NCI-H748 treated with DMSO at 0.1 percent for 48 hours (cell line): ENCODE data around the gene ARHGAP21.

Experiments used
- DNase-seq: peaks from one replicate; lab custom pipeline; 2025; lab: John Stamatoyannopoulos, UW

Gene ARHGAP21

DNA sequence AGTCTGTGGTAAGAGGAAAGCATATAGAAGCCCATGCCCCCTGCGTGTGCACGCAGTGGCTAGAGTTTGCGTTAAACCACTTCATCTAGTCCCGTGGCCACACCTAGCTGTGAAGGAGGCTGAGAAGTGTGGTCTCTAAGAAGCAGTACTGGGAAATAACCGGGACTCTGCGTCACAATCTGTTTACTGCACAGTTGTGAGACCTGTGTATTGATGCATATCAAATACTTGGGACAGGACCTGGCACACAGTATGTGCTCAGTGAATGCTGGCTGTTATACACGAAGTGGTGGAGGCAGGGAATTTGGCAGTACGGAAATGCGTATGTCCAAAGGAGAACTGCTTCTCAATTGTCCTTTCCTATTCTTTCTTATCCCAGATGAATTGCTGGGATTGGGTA is 149.5 kb downstream of the ARHGAP21 start:
- no peak for DNase-seq

DNA sequence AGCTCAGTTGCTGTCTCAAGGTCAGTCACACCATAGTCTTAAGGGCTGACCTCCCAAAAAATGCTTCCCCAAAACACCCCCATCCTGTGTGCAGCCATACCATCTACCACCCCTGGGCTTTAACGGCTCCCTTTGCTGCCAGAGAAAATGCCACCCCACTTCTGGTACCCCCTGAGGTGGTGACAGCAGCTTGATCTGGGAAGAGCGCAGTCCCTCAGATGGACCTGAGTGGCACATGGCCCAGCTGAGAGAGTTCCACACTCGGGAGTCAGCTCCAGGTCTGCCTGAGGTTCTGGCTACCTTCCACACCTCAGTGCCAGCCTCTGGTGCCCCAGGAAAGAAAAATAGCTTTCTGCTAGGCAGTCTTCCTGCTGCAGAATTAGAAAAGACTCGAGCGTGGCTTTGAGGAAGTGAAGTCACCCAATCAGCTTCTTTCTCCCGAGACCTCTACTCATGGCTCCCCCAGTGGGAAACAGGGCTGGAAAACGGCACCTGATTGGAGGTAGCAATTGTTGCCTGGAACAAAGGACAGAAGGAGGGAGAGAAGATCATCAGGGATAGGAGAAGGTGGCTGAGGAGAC is 151.7 kb downstream of the ARHGAP21 start:
- DNase-seq = no peak

- DNase-seq = no peak
These were observed 152.8 kb downstream of the ARHGAP21 start for GRCh38 chr10:24570658-24571426.

GRCh38 chr10:24569828-24570657 is 153.6 kb downstream of the ARHGAP21 start:
- DNase-seq = no peak

GRCh38 chr10:24569330-24569796 is 154.3 kb downstream of the ARHGAP21 start:
- no peak for DNase-seq

- DNase-seq = no peak
These were observed 155.6 kb downstream of the ARHGAP21 start for GRCh38 chr10:24568042-24568441.

DNA sequence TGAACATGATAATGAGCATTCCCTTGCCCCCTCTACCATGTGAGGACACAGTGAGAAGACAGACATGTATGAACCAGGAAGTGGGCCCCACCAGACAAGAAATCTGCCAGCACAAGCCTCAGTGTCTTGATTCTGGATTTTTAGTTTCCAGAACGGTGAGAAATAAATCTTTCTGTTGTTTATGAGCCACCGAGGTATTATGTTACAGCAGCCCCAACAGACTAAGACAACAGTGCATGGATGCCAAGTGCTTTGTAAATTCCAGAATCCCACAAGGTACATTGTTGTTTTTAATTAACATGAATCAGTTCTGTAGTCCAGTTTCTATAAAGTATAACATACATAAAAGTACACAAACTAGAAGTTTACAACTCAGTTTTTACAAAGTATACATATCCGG is 162.2 kb downstream of the ARHGAP21 start:
- DNase-seq = no peak

- no peak for DNase-seq
These were observed 166.6 kb downstream of the ARHGAP21 start for GRCh38 chr10:24556750-24557742.

DNA sequence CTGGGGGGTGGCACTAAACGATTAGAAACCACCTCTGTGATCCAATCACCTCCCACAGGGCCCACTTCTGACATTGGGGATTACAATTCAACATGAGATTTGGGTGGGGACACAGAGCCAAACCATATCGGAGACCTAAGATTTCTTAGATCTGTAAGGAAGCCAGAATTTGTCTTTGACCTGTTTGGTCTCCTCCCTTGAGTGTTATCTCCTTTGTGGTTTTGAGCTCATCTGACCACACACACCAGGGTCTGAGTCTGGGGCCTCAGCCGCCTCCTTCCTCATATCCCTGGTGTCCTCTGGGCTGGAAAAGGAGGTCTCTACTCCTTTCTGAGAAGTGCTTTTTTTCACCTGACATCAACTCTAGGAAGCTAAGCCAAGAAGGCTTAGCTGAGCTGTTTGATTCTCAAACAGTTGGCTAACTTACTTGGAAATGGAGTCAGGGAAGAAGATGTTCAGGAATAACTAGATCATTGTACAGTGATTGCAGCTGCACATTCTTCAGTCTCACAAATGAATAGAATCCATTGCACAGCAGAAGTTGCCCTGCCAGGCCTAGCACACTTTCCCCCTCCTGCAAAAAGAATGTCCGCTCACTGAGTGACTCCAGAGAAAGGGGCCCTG is 167.4 kb downstream of the ARHGAP21 start:
- DNase-seq = no peak

DNA sequence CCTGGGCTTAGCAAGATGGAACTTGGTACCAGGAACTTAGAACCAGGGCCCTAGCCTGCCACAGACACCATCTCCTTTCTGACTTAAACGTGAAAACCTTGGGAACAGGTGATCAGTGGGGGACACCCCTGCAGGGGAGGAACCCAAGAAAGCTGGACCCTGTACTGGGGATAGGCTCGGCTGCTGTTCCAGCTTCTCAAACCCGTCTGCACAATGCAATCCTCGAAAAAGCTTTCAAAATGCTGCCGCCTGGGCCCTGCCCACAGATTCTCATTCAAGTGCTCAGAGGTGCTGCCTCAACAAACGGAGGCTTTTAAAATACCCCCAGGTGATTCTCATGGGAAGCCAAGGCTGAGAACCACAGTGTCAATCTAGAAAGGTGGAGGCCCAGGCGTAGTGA is 169.7 kb downstream of the ARHGAP21 start:
- DNase-seq = no peak

GRCh38 chr10:24553051-24553612 is 170.6 kb downstream of the ARHGAP21 start:
- no peak for DNase-seq

- DNase-seq = no peak
These were observed 171.2 kb downstream of the ARHGAP21 start for GRCh38 chr10:24552346-24553016.

- no peak for DNase-seq
These were observed 172.5 kb downstream of the ARHGAP21 start for GRCh38 chr10:24551161-24551560.

DNA sequence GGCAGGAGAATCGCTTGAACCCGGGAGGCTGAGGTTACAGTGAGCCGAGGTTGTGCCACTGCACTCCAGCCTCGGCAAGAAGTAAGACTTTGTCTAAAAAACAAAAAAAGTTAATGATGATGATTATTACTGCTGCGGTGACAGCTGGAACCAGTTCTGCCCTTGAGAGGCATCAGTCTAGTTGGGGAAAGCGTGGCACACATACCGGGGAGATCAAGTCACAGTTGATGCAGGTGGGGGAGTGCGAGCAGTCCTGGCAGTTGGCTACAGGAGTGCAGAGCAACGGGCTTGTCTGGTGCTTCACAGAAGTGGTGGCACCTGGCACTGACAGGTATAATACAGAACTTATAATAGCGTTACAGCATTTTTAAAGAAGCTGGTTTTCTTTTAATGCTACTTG is 173.0 kb downstream of the ARHGAP21 start:
- no peak for DNase-seq

DNA sequence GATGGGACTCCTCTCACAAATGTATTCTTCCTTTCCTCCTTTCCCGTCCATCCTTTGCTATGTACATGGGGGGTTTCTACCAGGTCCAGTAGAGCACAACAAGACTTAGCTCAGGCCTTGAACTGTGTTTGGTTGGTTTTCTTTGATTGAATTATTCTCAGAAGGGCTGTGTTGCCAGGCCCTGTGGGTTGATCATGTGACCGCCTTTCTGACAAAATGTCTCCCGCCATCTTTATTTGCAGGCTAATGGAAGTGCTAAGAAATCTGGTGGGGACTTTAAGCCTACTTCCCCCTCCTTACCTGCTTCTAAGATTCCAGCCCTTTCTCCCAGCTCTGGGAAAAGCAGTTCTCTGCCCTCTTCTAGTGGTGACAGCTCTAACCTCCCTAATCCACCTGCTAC is 178.1 kb downstream of the ARHGAP21 start:
- no peak for DNase-seq

DNA sequence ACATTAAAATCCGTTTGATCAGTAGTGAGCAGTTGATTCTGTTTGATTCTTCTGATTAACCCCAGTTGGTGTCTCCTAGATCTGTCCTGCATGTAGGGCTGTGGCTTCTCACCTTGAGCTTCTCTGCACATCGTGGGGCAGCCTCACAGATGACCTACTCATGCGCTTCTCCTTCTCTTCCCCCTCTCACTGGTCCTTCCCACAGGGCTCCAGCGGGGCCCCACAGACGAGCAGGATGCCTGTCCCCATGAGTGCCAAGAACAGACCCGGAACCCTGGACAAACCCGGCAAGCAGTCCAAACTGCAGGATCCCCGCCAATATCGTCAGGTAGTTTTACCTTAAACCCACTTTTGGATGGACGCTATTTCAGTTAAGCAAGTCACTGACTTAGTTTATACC is 178.9 kb downstream of the ARHGAP21 start:
- DNase-seq = no peak

DNA sequence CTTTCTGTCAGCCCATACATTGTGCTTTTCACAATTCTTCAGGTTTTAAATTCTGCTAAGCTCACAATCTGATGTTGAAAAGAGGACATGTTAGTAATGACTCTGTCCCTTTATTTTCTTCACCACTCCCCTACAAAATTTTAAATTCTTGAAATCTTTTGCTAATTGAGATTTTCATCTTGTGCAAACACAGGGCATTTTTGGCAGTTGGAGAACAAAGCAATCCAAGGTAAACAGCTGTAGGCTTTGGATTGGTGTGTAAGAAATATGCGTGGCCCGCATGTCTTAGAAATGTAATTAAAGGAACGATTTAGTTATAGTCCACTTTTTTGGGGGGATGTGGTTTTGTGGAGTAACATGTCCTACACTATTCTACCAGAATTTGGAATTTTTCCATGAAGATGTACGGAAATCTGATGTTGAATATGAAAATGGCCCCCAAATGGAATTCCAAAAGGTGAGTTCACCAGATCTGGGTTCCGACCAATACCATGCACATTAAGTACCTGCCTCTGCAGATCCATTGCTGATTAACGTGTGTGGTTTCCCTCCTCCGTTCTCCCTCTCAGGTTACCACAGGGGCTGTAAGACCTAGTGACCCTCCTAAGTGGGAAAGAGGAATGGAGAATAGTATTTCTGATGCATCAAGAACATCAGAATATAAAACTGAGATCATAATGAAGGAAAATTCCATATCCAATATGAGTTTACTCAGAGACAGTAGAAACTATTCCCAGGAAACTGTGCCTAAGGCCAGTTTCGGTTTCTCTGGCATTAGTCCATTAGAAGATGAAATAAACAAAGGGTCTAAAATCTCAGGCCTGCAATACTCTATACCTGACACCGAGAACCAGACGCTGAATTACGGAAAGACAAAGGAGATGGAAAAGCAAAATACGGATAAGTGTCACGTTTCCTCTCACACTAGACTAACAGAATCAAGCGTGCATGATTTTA is 181.1 kb downstream of the ARHGAP21 start:
- no peak for DNase-seq

DNA sequence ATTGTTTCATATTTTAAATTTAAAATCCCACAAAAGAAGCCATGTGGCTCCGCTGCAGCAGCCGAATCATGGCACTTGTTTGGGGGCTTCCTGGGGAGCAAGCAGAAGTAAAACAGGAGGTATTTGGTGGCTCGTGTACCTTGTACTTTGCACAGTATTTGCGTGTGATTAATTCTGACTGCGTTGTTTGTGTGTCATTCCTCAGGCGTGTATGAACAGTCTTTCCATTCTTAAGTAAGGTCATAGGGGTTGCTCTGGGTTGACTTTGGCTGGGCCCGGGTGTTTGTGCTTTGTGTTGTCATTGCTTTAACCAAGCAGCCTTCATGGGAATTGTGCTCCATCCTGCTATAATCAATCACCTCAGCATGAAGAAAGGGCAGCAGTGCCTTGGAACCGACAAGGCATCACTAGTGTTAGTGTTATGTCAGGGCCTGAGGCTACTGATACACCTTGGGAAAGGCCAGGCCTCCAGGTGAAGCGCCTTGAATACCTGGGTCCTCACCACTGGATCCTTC is 182.4 kb downstream of the ARHGAP21 start:
- DNase-seq = no peak

GRCh38 chr10:24536636-24537035 is 187.1 kb downstream of the ARHGAP21 start:
- DNase-seq = no peak
